ENCODE data around the gene CBR4.

The CBR4 gene

GRCh38 chr4:169010125-169011023 lies at the start of gene CBR4:
Gene CBR4, minus strand, starts transcription at chr4:169010255. Its CDS starts 166 bp downstream, at chr4:169010089.
- peak; percentile 94 for DNase-seq (ENCODE audit: low read depth)
- H3K4me3 ChIP-seq (ENCODE audit: low read depth, low read length), result peak within 1 kb of the TSS; percentile 68
- TF ChIP-seq CTCF (IDR thresholded peaks at IDR 0.05; ENCODE audit: control insufficient read depth, extremely low read depth, insufficient read depth), result peak; percentile 15; the same call in 1 of the 2 replicates

- no peak overlapping the region for H3K4me3 ChIP-seq (ENCODE audit: low read depth, low read length)
- TF ChIP-seq CTCF (IDR thresholded peaks at IDR 0.05; ENCODE audit: control insufficient read depth, extremely low read depth, insufficient read depth), result no peak
- no peak for DNase-seq (ENCODE audit: low read depth)
These were observed 49.5 kb upstream of the CBR4 start for GRCh38 chr4:169059306-169060211.

- no peak overlapping the region for H3K4me3 ChIP-seq (ENCODE audit: low read depth, low read length)
- no peak for DNase-seq (ENCODE audit: low read depth)
- no peak for TF ChIP-seq CTCF (IDR thresholded peaks at IDR 0.05; ENCODE audit: control insufficient read depth, extremely low read depth, insufficient read depth)
These were observed 48.3 kb upstream of the CBR4 start for GRCh38 chr4:169058312-169058711.

- no peak for TF ChIP-seq CTCF (IDR thresholded peaks at IDR 0.05; ENCODE audit: control insufficient read depth, extremely low read depth, insufficient read depth)
- no peak overlapping the region for H3K4me3 ChIP-seq (ENCODE audit: low read depth, low read length)
These were observed 44.8 kb upstream of the CBR4 start for GRCh38 chr4:169054879-169055278.

GRCh38 chr4:169052594-169052945 lies 42.5 kb upstream of the CBR4 start:
- no peak overlapping the region for H3K4me3 ChIP-seq (ENCODE audit: low read depth, low read length)
- TF ChIP-seq CTCF (IDR thresholded peaks at IDR 0.05; ENCODE audit: control insufficient read depth, extremely low read depth, insufficient read depth), result no peak
- DNase-seq (ENCODE audit: low read depth), result no peak

More at GRCh38 chr4:169054879-169055278, 44.8 kb upstream of the CBR4 start:
- no peak for DNase-seq (ENCODE audit: low read depth)

GRCh38 chr4:169051761-169052593 lies 41.9 kb upstream of the CBR4 start:
- TF ChIP-seq CTCF (IDR thresholded peaks at IDR 0.05; ENCODE audit: control insufficient read depth, extremely low read depth, insufficient read depth), result no peak
- DNase-seq (ENCODE audit: low read depth), result no peak
- no peak overlapping the region for H3K4me3 ChIP-seq (ENCODE audit: low read depth, low read length)

Measured in LNCaP clone FGC (cell line).